ENCODE data around the gene DCAF17. TPM values are rescaled to one million over a fixed set of nuclear protein-coding genes. Genes with fewer than 3 reads are reported as not detected.

DCAF17 gene
- total and polyA plus RNA-seq, 2 of the 13 experiments (the other 11 are each of a cell fraction or from before 2014, with no cell fraction given): 13.7 to 30.0 TPM

DNA sequence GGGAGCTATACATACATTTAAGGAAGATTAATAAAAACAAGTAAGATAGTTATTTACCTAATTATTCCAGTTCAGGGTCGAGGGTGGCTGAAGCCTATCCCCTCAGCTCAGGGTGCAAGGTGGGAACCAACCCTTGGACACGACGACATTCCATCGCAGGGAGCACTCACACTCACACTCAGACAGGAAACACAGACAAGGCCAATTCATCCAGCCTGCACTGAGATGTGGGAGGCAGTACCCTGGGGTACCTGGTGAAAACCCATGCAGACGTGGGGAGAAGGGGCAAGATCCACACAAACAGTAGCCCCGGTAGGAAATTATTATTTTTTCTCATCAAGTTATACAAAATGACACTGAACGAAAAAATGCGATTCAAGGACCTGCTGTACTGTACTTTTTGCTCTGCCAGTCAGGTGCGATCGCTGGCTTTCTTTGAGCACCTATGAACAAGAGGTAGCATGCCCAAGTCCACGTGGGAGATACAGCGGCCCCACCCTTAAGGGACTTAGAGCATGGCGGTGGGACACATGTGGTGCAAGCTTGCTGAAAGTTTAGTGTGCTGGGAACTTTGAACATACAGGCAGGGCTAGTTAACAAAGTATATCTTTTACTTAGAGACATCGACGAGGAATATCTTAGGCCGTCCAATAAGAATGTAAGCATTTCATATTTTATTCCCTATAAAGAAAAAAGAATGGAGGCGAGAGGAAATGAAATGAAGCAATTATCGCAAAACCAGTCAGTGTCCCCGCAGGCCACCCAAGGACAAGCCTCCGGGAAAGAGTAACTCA lies 860 bp upstream of the DCAF17 start (continued):
- TF ChIP-seq RERE (CRISPR knock-in tag; IDR thresholded peaks at IDR 0.05; ENCODE audit: low read depth) (no peak), SUZ12 (IDR thresholded peaks at IDR 0.05; ENCODE audit: low read depth, low read length) (no peak), PRDM4 (CRISPR knock-in tag; IDR thresholded peaks at IDR 0.05; ENCODE audit: borderline replicate concordance) (no peak), ZFYVE20 (CRISPR knock-in tag; IDR thresholded peaks at IDR 0.05; ENCODE audit: borderline replicate concordance, low read depth) (no peak), ZNF644 (CRISPR knock-in tag; IDR thresholded peaks at IDR 0.05; ENCODE audit: low read depth) (no peak; the same call in 1 of the 2 replicates), SNAPC2 (CRISPR knock-in tag; IDR thresholded peaks at IDR 0.05) (no peak), TBP (CRISPR knock-in tag; IDR thresholded peaks at IDR 0.05) (no peak), ZNF121 (CRISPR knock-in tag; IDR thresholded peaks at IDR 0.05) (no peak), SETDB1 (CRISPR knock-in tag; IDR thresholded peaks at IDR 0.05; ENCODE audit: borderline replicate concordance) (no peak), ATF2 (CRISPR knock-in tag; IDR thresholded peaks at IDR 0.05) (no peak), ZNF362 (CRISPR knock-in tag; IDR thresholded peaks at IDR 0.05; ENCODE audit: borderline replicate concordance) (no peak), CEBPG (CRISPR knock-in tag; IDR thresholded peaks at IDR 0.05) (peak; percentile 10; the same call in 1 of the 2 replicates), REXO4 (CRISPR knock-in tag; IDR thresholded peaks at IDR 0.05; ENCODE audit: borderline replicate concordance) (no peak), KMT2B (CRISPR knock-in tag; IDR thresholded peaks at IDR 0.05) (no peak; the same call in none of the 2 replicates)
- TF ChIP-seq, protein P1, sequence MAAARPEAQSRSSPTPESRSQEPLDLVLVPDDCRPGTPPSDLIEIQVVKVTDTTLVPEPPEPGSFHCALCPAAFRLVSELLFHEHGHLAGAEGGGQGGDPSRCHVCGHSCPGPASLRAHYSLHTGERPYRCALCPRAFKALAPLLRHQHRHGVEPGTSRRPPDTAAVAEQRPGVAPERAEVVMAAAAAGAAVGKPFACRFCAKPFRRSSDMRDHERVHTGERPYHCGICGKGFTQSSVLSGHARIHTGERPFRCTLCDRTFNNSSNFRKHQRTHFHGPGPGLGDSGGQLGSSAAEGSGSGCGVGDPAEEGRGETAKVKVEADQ (CRISPR knock-in tag; IDR thresholded peaks at IDR 0.05; ENCODE audit: borderline replicate concordance): no peak; the same call in 1 of the 2 replicates
- TF ChIP-seq, protein P2, sequence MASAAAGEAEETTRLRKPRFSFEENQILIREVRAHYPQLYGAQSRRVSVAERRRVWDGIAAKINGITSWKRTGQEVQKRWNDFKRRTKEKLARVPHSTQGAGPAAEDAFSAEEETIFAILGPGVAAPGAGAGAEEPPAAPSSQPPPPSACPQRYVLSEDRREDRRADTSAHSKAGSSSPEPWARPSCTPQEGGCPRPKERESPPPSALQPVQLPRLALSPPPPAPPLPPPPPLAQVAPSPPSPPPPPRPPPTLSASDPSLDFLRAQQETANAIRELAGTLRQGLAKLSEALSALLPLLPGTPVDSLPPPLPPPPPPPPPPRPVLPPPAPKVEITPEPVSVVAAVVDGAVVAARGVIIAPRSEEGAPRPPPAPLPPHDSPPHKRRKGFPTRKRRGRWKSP (CRISPR knock-in tag; IDR thresholded peaks at IDR 0.05): 0 out of 2 replicates have a peak, but pooled peaks have one; percentile 15
